DMS153 (cell line): ENCODE results near the gene CLDN5.

Experiments
- DNase-seq: peaks from one replicate; lab custom pipeline; 2025; lab: John Stamatoyannopoulos, UW

The CLDN5 gene

DNA sequence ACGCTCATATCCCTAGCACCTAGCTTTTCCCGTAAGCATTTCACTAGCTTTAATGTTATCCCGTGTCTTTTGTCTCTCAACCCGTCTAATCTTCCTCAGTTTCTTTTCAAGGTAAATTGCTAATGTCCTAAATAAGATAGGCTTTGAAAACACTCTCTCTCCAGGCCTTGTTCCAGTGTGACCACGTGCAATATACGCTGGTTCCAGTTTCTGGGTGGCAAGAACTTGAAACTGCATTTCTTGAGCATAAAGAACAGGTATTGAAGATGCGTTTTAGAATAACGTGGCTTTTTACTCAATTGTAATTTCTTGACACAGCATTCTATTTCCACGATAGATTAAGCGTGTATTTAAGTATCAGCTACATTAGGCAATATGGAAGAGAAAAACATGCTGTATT is 43.4 kb downstream of the CLDN5 start:
- DNase-seq: no peak

DNA sequence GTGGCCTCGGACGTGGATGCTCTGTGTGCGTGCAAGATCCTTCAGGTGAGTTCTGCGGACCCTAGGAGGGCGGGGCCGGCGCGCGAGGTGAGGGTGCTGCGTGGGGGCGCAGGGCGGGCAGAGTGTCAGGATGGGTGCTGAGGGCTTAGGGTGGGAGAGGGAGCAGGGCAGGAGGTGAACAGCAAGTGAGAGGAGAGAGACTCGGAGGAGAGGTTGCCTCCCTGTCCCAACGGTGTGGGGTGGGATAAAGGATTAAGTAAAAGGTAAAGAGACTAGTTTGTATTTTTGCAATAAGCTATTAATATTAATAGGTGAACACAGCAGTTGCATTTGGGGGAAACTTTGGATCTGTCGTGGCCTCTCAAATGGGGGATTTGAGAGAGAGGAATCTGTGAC is 44.0 kb downstream of the CLDN5 start:
- no peak for DNase-seq

DNA sequence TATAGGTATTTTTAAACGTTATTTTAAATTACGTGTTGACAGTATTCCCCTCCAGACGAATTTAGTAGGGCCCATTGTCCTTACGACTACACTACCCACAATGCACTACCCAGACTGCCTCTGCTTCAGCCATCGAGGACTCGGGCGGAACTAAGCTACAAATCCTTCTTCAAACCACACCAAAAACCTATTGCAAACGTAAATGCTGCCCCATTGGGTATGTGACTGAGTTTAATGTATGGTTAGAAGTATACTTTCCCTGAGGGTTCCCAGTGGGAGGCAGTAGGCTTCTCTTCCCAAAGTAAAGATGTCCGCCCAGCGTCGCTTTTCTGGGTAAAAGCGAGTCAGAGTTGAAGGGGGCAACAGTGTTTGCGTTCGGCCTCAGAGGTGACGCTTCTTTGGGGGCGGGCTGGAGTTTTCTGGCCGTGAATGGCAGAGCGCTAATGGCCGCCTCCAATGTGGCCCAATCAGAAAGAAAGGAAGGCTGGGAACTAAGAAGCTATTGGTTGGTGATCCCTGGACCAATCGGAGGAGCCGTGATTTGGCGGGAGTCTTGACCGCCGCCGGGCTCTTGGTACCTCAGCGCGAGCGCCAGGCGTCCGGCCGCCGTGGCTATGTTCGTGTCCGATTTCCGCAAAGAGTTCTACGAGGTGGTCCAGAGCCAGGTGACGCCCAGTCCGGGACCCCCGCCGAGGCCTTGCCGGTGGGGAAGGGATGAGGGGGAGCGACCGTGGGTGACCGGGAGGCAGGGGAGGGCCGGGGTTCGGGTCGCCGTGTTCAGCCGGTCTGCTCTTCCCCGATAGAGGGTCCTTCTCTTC is 44.6 kb downstream of the CLDN5 start, which contains the start of gene CDC45:
Gene CDC45, plus strand, starts transcription at position 566 of the 818 bp plus-strand sequence. Its CDS starts 49 bp downstream, at position 615.
- DNase-seq: peak; percentile 96

DNA sequence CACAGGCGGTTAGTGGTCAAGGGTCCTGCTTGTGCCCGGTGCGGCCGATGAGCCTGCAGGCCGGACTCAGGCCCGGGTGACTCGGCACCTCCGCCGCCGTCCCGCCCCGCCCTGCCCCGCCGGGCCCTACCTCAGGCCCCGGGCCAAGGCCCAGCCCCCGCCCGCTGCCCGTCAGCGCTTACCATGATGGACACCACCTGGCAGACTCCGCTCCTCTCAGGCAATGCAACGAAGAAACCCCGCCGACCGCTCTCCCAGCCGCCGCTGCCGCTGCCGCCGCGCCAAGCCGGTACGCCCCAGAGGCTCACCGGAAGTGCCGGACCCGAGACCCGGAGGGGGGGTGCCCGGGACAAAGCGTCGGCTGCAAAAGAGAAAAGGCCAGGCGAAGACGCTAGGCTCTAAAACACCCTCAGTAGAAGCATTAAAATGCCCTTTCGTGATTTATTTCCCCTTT is 45.3 kb downstream of the CLDN5 start, which contains the start of gene UFD1:
Gene UFD1, minus strand, starts transcription at position 293 of the 454 bp plus-strand sequence. Its CDS starts 108 bp downstream, at position 185.
- DNase-seq: peak; percentile 70

DNA sequence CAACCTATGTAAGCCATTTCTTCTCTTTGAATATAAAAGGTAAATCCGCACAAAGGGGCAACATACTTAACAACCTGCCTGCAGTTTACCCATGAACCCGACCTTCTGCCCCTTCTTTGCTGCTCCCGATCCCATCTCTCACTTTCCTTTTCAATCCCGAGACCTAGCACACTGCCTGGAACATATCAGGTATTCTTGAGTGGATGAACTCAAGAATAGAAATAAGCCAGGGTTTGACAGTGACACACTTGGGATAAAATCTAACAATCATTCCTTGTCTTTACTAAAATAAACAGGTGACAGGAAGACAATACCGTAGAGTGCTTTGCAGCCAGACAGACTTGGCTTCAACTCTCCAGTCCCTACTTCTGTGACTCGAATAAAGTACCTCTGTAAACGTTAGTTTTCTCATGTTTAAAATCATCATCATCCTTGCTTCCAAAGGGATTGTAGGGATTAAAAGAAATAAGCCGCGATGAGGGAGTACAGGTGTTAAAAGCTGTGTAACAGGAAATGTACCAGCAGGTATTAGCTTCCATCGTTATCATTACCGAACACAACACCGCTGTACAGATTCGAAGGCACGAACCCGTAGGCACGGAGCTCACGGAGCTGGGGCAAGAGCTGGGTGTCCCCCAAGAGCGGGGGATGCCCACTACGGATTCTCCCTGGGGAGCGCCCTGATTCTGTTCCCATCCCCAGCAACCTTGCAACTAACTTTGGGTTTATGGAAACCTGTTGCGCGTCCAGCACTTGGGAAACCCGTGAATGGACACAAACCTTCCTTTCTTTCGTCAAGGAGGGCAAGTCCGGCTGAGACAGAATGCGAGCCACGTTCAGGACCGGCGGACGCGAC is 45.9 kb downstream of the CLDN5 start:
- no peak for DNase-seq

DNA sequence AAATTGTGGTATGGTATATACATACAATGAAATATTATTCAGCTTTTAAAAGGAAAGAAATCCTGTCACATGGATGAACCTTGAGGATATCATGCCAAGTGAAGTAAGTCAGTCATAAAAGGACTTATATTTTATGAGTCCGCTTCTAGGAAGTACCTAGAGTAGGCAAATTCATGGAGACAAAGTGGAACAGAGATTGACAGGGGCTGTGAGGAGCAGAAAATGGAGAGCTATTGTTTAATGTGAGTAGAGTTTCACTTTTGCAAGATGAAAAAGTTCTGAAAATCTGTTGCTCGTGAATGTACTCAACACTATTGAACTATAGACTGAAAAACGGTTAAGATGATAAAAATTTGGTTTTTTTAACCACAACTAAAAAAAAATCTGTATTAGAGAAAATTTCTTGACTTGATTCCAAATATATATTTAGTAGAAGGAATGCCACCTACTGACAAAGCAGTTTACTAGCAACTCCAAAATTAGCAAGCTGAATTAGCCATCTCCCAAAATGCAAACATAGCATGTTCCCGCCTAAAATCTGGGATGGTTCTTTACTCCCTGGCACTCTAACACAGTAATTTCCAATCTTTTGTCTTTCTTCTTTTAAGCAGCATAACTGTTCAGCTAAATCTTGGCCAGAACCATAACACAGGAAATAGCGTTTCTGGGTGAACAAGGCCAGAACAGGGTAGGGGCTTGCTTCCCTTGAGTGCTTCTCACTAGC is 46.7 kb downstream of the CLDN5 start:
- DNase-seq: no peak

DNA sequence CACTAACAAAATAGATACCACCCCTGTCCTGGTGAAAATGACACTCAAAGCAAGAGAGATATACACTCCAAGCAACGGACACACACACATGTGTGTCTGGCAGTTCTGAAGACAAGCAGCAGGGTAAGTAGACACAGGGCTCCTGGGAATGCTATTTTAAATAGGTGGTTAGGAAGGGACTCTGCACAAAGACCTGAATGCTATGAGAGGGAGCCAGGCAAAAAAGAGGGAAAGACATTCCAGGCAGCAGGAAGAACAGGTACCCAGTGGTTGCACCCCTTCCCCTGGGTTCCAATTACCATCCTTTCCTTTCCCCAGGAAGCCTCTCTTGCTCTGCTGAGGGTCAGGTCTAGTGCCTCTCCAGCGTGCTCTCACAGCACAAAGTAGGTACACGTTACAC is 48.2 kb downstream of the CLDN5 start:
- no peak for DNase-seq

DNA sequence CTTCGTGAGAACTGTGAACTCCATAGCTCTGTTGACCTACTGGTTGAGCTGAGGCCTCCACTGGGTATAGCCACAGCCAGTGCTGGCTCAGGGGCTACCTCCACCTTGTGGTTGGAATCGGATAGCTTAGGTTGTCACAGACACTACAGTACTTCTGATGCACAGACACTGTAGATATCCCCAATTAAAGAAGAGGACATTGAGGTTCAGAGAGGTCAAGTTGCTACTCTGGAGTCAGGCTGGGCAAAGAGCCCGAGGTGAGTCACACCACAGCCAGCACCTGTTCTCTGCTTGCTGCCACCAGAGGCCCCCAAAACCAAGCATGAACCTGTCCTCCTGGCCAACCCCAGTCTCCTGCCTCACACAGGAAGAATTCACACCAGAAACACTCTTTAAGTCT is 50.6 kb downstream of the CLDN5 start:
- no peak for DNase-seq
